Retinal pigment epithelial cell (primary cell): Measurements from ENCODE around the gene DUS2.

ENCODE experiments used
- DNase-seq: peaks from one replicate; pipeline ENCODE4 v3.0.0-alpha.2; 2010; ENCODE audit warnings: low read depth
- H3K4me3 ChIP-seq: 2 replicates; pipeline ENCODE4 v1.5.1; 2011; ENCODE audit warnings: mild to moderate bottlenecking, low read length, control low read depth, moderate library complexity
- TF ChIP-seq, protein P1 (sequence below): conservative IDR thresholded peaks from 2 replicates; pipeline ENCODE4 v1.5.1; 2011; ENCODE audit warnings: low read depth, low read length, control low read depth, inconsistent platforms

Gene DUS2

DNA sequence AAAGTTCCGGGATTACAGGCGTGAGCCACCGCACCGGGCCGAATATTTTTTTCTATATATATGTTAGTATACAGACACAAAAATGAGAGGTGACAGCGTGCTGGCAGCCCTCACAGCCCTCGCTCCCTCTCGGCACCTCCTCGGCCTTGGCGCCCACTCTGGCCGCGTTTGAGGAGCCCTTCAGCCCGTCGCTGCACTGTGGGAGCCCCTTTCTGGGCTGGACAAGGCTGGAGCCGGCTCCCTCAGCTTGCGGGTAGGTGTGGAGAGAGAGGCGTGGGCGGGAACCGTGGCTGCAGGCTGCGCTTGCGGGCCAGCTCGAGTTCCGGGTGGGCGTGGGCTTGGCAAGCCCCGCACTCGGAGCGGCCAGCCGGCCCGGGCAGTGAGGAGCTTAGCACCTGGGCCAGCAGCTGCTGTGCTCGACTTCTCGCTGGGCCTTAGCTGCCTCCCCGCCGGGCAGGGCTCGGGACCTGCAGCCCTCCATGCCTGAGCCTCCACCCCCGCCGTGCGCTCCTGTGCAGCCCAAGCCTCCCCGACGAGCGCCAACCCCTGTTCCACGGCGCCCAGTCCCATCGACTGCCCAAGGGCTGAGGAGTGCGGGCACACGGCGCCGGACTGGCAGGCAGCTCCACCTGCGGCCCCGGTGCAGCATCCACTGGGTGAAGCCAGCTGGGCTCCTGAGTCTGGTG is 40.9 kb upstream of the DUS2 start:
- no peak overlapping the region for H3K4me3 ChIP-seq
- DNase-seq = no peak
- TF ChIP-seq, protein P1, sequence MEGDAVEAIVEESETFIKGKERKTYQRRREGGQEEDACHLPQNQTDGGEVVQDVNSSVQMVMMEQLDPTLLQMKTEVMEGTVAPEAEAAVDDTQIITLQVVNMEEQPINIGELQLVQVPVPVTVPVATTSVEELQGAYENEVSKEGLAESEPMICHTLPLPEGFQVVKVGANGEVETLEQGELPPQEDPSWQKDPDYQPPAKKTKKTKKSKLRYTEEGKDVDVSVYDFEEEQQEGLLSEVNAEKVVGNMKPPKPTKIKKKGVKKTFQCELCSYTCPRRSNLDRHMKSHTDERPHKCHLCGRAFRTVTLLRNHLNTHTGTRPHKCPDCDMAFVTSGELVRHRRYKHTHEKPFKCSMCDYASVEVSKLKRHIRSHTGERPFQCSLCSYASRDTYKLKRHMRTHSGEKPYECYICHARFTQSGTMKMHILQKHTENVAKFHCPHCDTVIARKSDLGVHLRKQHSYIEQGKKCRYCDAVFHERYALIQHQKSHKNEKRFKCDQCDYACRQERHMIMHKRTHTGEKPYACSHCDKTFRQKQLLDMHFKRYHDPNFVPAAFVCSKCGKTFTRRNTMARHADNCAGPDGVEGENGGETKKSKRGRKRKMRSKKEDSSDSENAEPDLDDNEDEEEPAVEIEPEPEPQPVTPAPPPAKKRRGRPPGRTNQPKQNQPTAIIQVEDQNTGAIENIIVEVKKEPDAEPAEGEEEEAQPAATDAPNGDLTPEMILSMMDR = no peak

GRCh38 chr16:67986949-67987348 is 36.1 kb upstream of the DUS2 start:
- H3K4me3 ChIP-seq = no peak overlapping the region
- TF ChIP-seq, protein P1 = no peak
- DNase-seq = no peak

DNA sequence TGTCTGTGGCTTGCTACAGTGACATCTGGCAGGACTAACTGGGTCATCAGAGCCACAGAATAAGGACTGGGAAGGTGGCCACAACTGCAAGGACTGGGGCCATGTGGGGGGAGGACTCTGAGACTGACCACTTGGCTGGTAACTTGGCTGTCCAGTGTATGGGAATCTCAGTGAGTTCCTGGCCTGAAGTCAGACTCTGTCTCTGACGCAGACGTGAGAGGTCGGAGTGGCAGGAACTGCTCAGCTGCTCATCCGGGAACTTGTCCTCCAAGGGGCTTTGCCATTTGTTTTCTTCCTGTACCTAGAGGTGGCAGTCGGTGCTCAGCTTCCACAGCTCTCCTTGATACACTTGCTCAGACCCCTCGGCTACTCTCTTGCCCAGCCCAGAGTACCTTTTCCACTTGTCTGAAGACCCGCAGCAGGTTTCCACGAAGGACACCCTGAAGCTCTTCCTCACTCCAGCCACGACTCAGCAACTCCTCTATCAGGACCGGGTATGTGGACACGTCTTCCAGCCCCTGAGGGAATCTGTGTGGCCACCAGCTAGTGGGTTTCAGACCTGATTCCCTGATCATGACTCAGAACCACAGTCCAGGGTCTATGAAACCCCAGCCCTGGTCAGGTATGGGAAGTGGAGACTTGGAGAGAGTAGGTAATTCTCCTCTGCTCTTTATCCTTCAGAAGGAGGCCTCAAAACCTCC is 35.5 kb upstream of the DUS2 start:
- DNase-seq = no peak
- TF ChIP-seq, protein P1 = no peak
- no peak overlapping the region for H3K4me3 ChIP-seq

DNA sequence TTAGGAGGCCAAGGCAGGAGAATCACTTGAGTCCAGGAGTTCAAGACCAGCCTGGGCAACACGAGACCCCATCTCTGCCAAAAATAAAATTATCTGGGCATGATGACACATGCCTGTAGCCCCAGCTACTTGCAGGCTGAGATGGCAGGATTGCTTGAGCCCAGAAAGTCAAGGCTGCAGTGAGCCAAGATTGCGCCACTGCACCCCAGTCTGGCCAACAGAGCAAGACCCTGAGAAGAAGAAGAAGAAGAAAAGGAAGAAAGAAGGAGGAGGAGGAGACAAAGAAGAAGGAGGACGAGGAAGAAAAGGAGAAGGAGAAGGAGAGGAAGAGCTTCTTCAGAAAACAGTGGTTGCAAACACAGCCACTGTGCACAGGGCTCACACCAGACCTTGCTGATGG is 34.4 kb upstream of the DUS2 start:
- no peak overlapping the region for H3K4me3 ChIP-seq
- TF ChIP-seq, protein P1 = no peak
- no peak for DNase-seq

- no peak for DNase-seq
- TF ChIP-seq, protein P1 = no peak
- H3K4me3 ChIP-seq = no peak overlapping the region
Measured at GRCh38 chr16:67989322-67990017, 33.6 kb upstream of the DUS2 start.

- TF ChIP-seq, protein P1 = no peak
- DNase-seq = no peak
- no peak overlapping the region for H3K4me3 ChIP-seq
Measured at GRCh38 chr16:67990018-67990386, 33.1 kb upstream of the DUS2 start.
